ENCODE results near the gene PPM1D. TPM values are rescaled to one million over a fixed set of nuclear protein-coding genes. Genes with fewer than 3 reads are reported as not detected.

Gene PPM1D
- total and polyA plus RNA-seq, 7 donors, result 5.4 to 13.8 (median 9.6) TPM

GRCh38 chr17:60631119-60631518, 31.1 kb downstream of the PPM1D start:
- peaks cover 0 to 4% (median 0%) of the 10 kb centered on the region in 4 donors for H3K4me1 ChIP-seq
- peaks cover 0 to 28% (median 8%) of the 10 kb centered on the region in 4 donors for H3K36me3 ChIP-seq
- intact Hi-C loops (cut with DNase I), result no loop called here
- no peak for DNase-seq
- peak overlapping the region in 1 of 4 donors; percentile 8 for H3K27ac ChIP-seq
- 93 to 96% methylated on average over 6 of the region's 6 CpGs for WGBS, 2 donors
- no peaks in the 10 kb centered on the region for H3K9me3 ChIP-seq
- no peak overlapping the region for H3K4me3 ChIP-seq
- no peaks in the 10 kb centered on the region for H3K27me3 ChIP-seq
- TF ChIP-seq POLR2AphosphoS5 (IDR thresholded peaks at IDR 0.05) (no peak), EP300 (IDR thresholded peaks at IDR 0.05) (no peak), POLR2A (IDR thresholded peaks at IDR 0.05) (no peak), CTCF (IDR thresholded peaks at IDR 0.05) (no peak)

- Histone ChIP-seq H3K27ac (no peak overlapping the region), H3K36me3 (peaks cover 0 to 48% (median 8%) of the 10 kb centered on the region in 4 donors), H3K4me3 (no peak overlapping the region), H3K4me1 (peaks cover 0 to 12% (median 4%) of the 10 kb centered on the region in 4 donors), H3K27me3 (no peaks in the 10 kb centered on the region), H3K9me3 (no peaks in the 10 kb centered on the region)
- TF ChIP-seq POLR2AphosphoS5 (IDR thresholded peaks at IDR 0.05) (no peak), POLR2A (IDR thresholded peaks at IDR 0.05) (no peak), EP300 (IDR thresholded peaks at IDR 0.05) (no peak), CTCF (IDR thresholded peaks at IDR 0.05) (no peak)
- no peak for DNase-seq
- 92 to 93% methylated on average over 2 of the region's 2 CpGs for WGBS, 2 donors
- intact Hi-C loops (cut with DNase I), result loop anchor here (1.0 to 2.0 kb wide), 3 partner anchors 37 to 111 kb away; partner anchors contain the start of genes APPBP2 and PPM1D
These were observed 37.7 kb downstream of the PPM1D start for GRCh38 chr17:60637683-60638082.

- no peak for DNase-seq
- H3K36me3 ChIP-seq, result peaks cover 0 to 44% (median 8%) of the 10 kb centered on the region in 4 donors
- TF ChIP-seq EP300 (IDR thresholded peaks at IDR 0.05) (no peak), CTCF (IDR thresholded peaks at IDR 0.05) (no peak), POLR2A (IDR thresholded peaks at IDR 0.05) (no peak), POLR2AphosphoS5 (IDR thresholded peaks at IDR 0.05) (no peak)
- H3K27me3 ChIP-seq, result no peaks in the 10 kb centered on the region
- H3K4me1 ChIP-seq, result peaks cover 0 to 12% (median 4%) of the 10 kb centered on the region in 4 donors
- H3K4me3 ChIP-seq, result no peak overlapping the region
- intact Hi-C loops (cut with DNase I), result loop anchor here (2.0 kb wide), 2 partner anchors 38 to 112 kb away; partner anchors contain the start of genes APPBP2 and PPM1D
- 84 to 85% methylated on average over 4 of the region's 4 CpGs for WGBS, 2 donors
- no peak overlapping the region for H3K27ac ChIP-seq
- no peaks in the 10 kb centered on the region for H3K9me3 ChIP-seq
These were observed 39.0 kb downstream of the PPM1D start for GRCh38 chr17:60639019-60639330.

- no peaks in the 10 kb centered on the region for H3K27me3 ChIP-seq
- WGBS, 2 donors, result 55 to 87% methylated on average over 2 of the region's 2 CpGs
- intact Hi-C loops (cut with DNase I), result loop anchor here (10.0 kb wide), 1 partner anchor 206 kb away; no protein-coding TSS in a partner anchor
- H3K9me3 ChIP-seq, result no peaks in the 10 kb centered on the region
- H3K36me3 ChIP-seq, result peaks cover 0 to 33% (median under 1%) of the 10 kb centered on the region in 4 donors
- no peak overlapping the region for H3K4me3 ChIP-seq
- DNase-seq, result no peak
- H3K4me1 ChIP-seq, result peaks cover 0 to 12% (median 4%) of the 10 kb centered on the region in 4 donors
- TF ChIP-seq POLR2A (IDR thresholded peaks at IDR 0.05), result no peak
- no peak for TF ChIP-seq POLR2AphosphoS5 (IDR thresholded peaks at IDR 0.05)
- TF ChIP-seq EP300 (IDR thresholded peaks at IDR 0.05), result no peak
- TF ChIP-seq CTCF (IDR thresholded peaks at IDR 0.05), result no peak
- no peak overlapping the region for H3K27ac ChIP-seq
These were observed 40.5 kb downstream of the PPM1D start for GRCh38 chr17:60640503-60640902.

GRCh38 chr17:60641126-60641525, 41.1 kb downstream of the PPM1D start:
- WGBS, 2 donors, result 85 to 90% methylated on average over 3 of the region's 3 CpGs
- no peak for DNase-seq
- intact Hi-C loops (cut with DNase I), result loop anchor here (10.0 kb wide), 1 partner anchor 206 kb away; no protein-coding TSS in a partner anchor
- no peak for TF ChIP-seq EP300 (IDR thresholded peaks at IDR 0.05)
- no peak for TF ChIP-seq POLR2AphosphoS5 (IDR thresholded peaks at IDR 0.05)
- TF ChIP-seq CTCF (IDR thresholded peaks at IDR 0.05), result no peak
- TF ChIP-seq POLR2A (IDR thresholded peaks at IDR 0.05), result no peak
- H3K27me3 ChIP-seq, result no peaks in the 10 kb centered on the region
- no peaks in the 10 kb centered on the region for H3K9me3 ChIP-seq
- peaks cover 0 to 26% (median 0%) of the 10 kb centered on the region in 4 donors for H3K36me3 ChIP-seq
- H3K4me3 ChIP-seq, result no peak overlapping the region
- no peak overlapping the region for H3K27ac ChIP-seq
- peaks cover 0 to 16% (median 8%) of the 10 kb centered on the region in 4 donors for H3K4me1 ChIP-seq

All from sigmoid colon (tissue), 7 donors.